Tibial artery (tissue), 4 donors: ENCODE data around the gene ABHD4.

ENCODE experiments used
- DNase-seq, 2 donors: peaks; one replicate each; pipeline ENCODE4 v3.0.0-alpha.2; 2019
- H3K27ac ChIP-seq, 2 donors: fragments of 200-600 bp; sonication (generic) in 1 of 2; 1 replicate in 1 of 2; 2 replicates in 1 of 2; pipeline ENCODE4 v1.5.1; 2018 to 2019; ENCODE audit warnings: mild to moderate bottlenecking in 1 of 2
- H3K27me3 ChIP-seq, 2 donors: fragments of 200-600 bp; sonication (generic) in 1 of 2; one replicate each; pipeline versions ENCODE4 v1.5.1 to v1.6.0; 2016 to 2019
- H3K36me3 ChIP-seq, 3 donors: fragments of 200-600 bp; sonication (generic) in 2 of 3; one replicate each; pipeline ENCODE4 v1.5.1; 2016 to 2019; ENCODE audit warnings: mild to moderate bottlenecking in 2 of 3
- H3K4me1 ChIP-seq, 4 donors: fragments of 200-600 bp; sonication (generic) in 2 of 4; 1 replicate in 3 of 4; 2 replicates in 1 of 4; pipeline ENCODE4 v1.5.1; 2016 to 2019
- H3K4me3 ChIP-seq, 2 donors: fragments of 200-600 bp; sonication (generic) in 1 of 2; 1 replicate in 1 of 2; 2 replicates in 1 of 2; pipeline ENCODE4 v1.5.1; 2018 to 2019; ENCODE audit warnings: mild to moderate bottlenecking in 2 of 2
- H3K9me3 ChIP-seq, 3 donors: fragments of 200-600 bp; sonication (generic) in 1 of 3; one replicate each; pipeline ENCODE4 v1.5.1; 2016 to 2019
- CTCF ChIP-seq, 2 experiments: fragments of 200-600 bp in 1 of 2; fragments of 450-650 bp in 1 of 2; IDR thresholded peaks; one replicate each; pipeline ENCODE4 v1.5.1; 2017 to 2019; ENCODE audit warnings: antibody characterized with exemption in 2 of 2, mild to moderate bottlenecking in 1 of 2, moderate library complexity in 1 of 2
- intact Hi-C: fragments of 100-400 bp; cut with DNase I; formaldehyde crosslinking; loops from one replicate; pipeline ENCODE4 v1.15.0; 2023; ENCODE audit warnings: low total_unique reads

ABHD4 gene

GRCh38 chr14:22569737-22570131 lies 28.4 kb upstream of the ABHD4 start:
- no peak for TF ChIP-seq CTCF (IDR thresholded peaks at IDR 0.05)
- H3K27me3 ChIP-seq: no peaks in the 10 kb centered on the region
- no peak overlapping the region for H3K4me3 ChIP-seq
- no peak for DNase-seq
- H3K36me3 ChIP-seq: peaks cover 20 to 38% (median 24%) of the 10 kb centered on the region in 3 donors
- H3K9me3 ChIP-seq: no peaks in the 10 kb centered on the region
- H3K4me1 ChIP-seq: peaks cover 0 to 28% (median 14%) of the 10 kb centered on the region in 4 donors
- H3K27ac ChIP-seq: no peak overlapping the region
- intact Hi-C loops: loop anchor here (5.0 to 10.0 kb wide), 2 partner anchors 143 to 255 kb away; partner anchors contain the start of gene MRPL52

GRCh38 chr14:22570132-22570949 lies 27.8 kb upstream of the ABHD4 start:
- Histone ChIP-seq H3K36me3 (peaks cover 23 to 36% (median 24%) of the 10 kb centered on the region in 3 donors), H3K27me3 (no peaks in the 10 kb centered on the region), H3K9me3 (no peaks in the 10 kb centered on the region), H3K27ac (peak overlapping the region in 1 of 2 donors; percentile 51), H3K4me3 (no peak overlapping the region), H3K4me1 (peaks cover 0 to 23% (median 13%) of the 10 kb centered on the region in 4 donors)
- intact Hi-C loops: loop anchor here (5.0 kb wide), 1 partner anchor 142 kb away; no protein-coding TSS in a partner anchor
- peak; percentile 74 to 90 for TF ChIP-seq CTCF (IDR thresholded peaks at IDR 0.05)
- DNase-seq: peak in 1 of 2 donors; percentile 82

- TF ChIP-seq CTCF (IDR thresholded peaks at IDR 0.05): no peak
- Histone ChIP-seq H3K9me3 (no peaks in the 10 kb centered on the region), H3K36me3 (peaks cover 23 to 36% (median 24%) of the 10 kb centered on the region in 3 donors), H3K4me3 (no peak overlapping the region), H3K27me3 (no peaks in the 10 kb centered on the region), H3K4me1 (peaks cover 0 to 25% (median 15%) of the 10 kb centered on the region in 4 donors), H3K27ac (peak overlapping the region in 1 of 2 donors; percentile 39)
- DNase-seq: no peak
- intact Hi-C loops: loop anchor here (5.0 kb wide), 1 partner anchor 140 kb away; no protein-coding TSS in a partner anchor
Measured at GRCh38 chr14:22572562-22573058, 25.5 kb upstream of the ABHD4 start.

GRCh38 chr14:22573804-22574203 lies 24.3 kb upstream of the ABHD4 start:
- H3K27me3 ChIP-seq: no peaks in the 10 kb centered on the region
- H3K9me3 ChIP-seq: no peaks in the 10 kb centered on the region
- peaks cover 0 to 25% (median 15%) of the 10 kb centered on the region in 4 donors for H3K4me1 ChIP-seq
- intact Hi-C loops: loop anchor here (5.0 kb wide), 1 partner anchor 138 kb away; no protein-coding TSS in a partner anchor
- peaks cover 19 to 32% (median 23%) of the 10 kb centered on the region in 3 donors for H3K36me3 ChIP-seq
- H3K27ac ChIP-seq: no peak overlapping the region
- H3K4me3 ChIP-seq: no peak overlapping the region
- DNase-seq: no peak
- no peak for TF ChIP-seq CTCF (IDR thresholded peaks at IDR 0.05)

GRCh38 chr14:22577334-22577908 lies 20.7 kb upstream of the ABHD4 start:
- intact Hi-C loops: no loop called here
- no peaks in the 10 kb centered on the region for H3K27me3 ChIP-seq
- no peaks in the 10 kb centered on the region for H3K9me3 ChIP-seq
- H3K4me1 ChIP-seq: peaks cover 0 to 16% (median 10%) of the 10 kb centered on the region in 4 donors
- H3K27ac ChIP-seq: no peak overlapping the region
- no peak overlapping the region for H3K4me3 ChIP-seq
- DNase-seq: no peak
- TF ChIP-seq CTCF (IDR thresholded peaks at IDR 0.05): no peak
- peaks cover 14 to 23% (median 15%) of the 10 kb centered on the region in 3 donors for H3K36me3 ChIP-seq
